Measurements from ENCODE around the gene CLIP3.

The CLIP3 gene

GRCh38 chr19:36059180-36059910, 26.7 kb upstream of the CLIP3 start:
- Histone ChIP-seq H3K4me3 (ENCODE audit: low read depth, low read length) (no peak overlapping the region), H3K27me3 (ENCODE audit: insufficient read depth, low read depth, severe bottlenecking) (no peaks in the 10 kb centered on the region), H3K27ac (no peak overlapping the region), H3K9me3 (ENCODE audit: severe bottlenecking) (no peaks in the 10 kb centered on the region), H3K36me3 (peaks cover 42% of the 10 kb centered on the region)
- TF ChIP-seq CTCF (IDR thresholded peaks at IDR 0.05; ENCODE audit: low read depth, low read length) = no peak
- peak; percentile 71 for DNase-seq

- peaks cover 38% of the 10 kb centered on the region for H3K36me3 ChIP-seq
- DNase-seq = no peak
Observed at GRCh38 chr19:36058481-36059179, 26.0 kb upstream of the CLIP3 start.

GRCh38 chr19:36054733-36055686, 22.3 kb upstream of the CLIP3 start, which contains the start of gene WDR62:
Gene WDR62, plus strand, starts transcription at chr19:36054897. Its CDS starts 75 bp downstream, at chr19:36054972.
- Histone ChIP-seq H3K27ac (peak within 1 kb of the TSS; percentile 90), H3K36me3 (peaks cover 13% of the 10 kb centered on the region)
- DNase-seq = peak; percentile 94

More at GRCh38 chr19:36058481-36059179, 26.0 kb upstream of the CLIP3 start:
- no peak for TF ChIP-seq CTCF (IDR thresholded peaks at IDR 0.05; ENCODE audit: low read depth, low read length)
- Histone ChIP-seq H3K4me3 (ENCODE audit: low read depth, low read length) (no peak overlapping the region), H3K27ac (no peak overlapping the region), H3K9me3 (ENCODE audit: severe bottlenecking) (no peaks in the 10 kb centered on the region), H3K27me3 (ENCODE audit: insufficient read depth, low read depth, severe bottlenecking) (no peaks in the 10 kb centered on the region)

GRCh38 chr19:36054119-36054732, 21.6 kb upstream of the CLIP3 start, which contains the start of gene THAP8:
Gene THAP8, minus strand, starts transcription at chr19:36054285. Its CDS starts 68 bp downstream, at chr19:36054217.
- peaks cover 11% of the 10 kb centered on the region for H3K36me3 ChIP-seq
- peak within 1 kb of the TSS; percentile 72 for H3K4me3 ChIP-seq (ENCODE audit: low read depth, low read length)
- TF ChIP-seq CTCF (IDR thresholded peaks at IDR 0.05; ENCODE audit: low read depth, low read length) = peak; percentile 34; the same call in 1 of the 2 replicates
- no peaks in the 10 kb centered on the region for H3K9me3 ChIP-seq (ENCODE audit: severe bottlenecking)
- peak within 1 kb of the TSS; percentile 90 for H3K27ac ChIP-seq
- DNase-seq = peak; percentile 99
- H3K27me3 ChIP-seq (ENCODE audit: insufficient read depth, low read depth, severe bottlenecking) = no peaks in the 10 kb centered on the region

More at GRCh38 chr19:36054733-36055686, 22.3 kb upstream of the CLIP3 start, which contains the start of gene WDR62:
- TF ChIP-seq CTCF (IDR thresholded peaks at IDR 0.05; ENCODE audit: low read depth, low read length) = no peak
- Histone ChIP-seq H3K4me3 (ENCODE audit: low read depth, low read length) (peak within 1 kb of the TSS; percentile 72), H3K27me3 (ENCODE audit: insufficient read depth, low read depth, severe bottlenecking) (no peaks in the 10 kb centered on the region), H3K9me3 (ENCODE audit: severe bottlenecking) (no peaks in the 10 kb centered on the region)

GRCh38 chr19:36051637-36052036, 19.0 kb upstream of the CLIP3 start:
- H3K27ac ChIP-seq = no peak overlapping the region
- no peak overlapping the region for H3K4me3 ChIP-seq (ENCODE audit: low read depth, low read length)
- H3K27me3 ChIP-seq (ENCODE audit: insufficient read depth, low read depth, severe bottlenecking) = no peaks in the 10 kb centered on the region
- peaks cover 2% of the 10 kb centered on the region; the same call in 1 of the 2 replicates for H3K36me3 ChIP-seq
- TF ChIP-seq CTCF (IDR thresholded peaks at IDR 0.05; ENCODE audit: low read depth, low read length) = no peak
- no peaks in the 10 kb centered on the region for H3K9me3 ChIP-seq (ENCODE audit: severe bottlenecking)
- no peak for DNase-seq

All from WERI-Rb-1 (cell line).